ENCODE results near the gene ZNF708. TPM values are rescaled to one million over a fixed set of nuclear protein-coding genes. Genes with fewer than 3 reads are reported as not detected.

The ZNF708 gene
- total RNA-seq, 2 experiments from 2014 or later, result 28.5 to 30.7 TPM

Other genes with a start within 250 kb of the ZNF708 start
- 10 to 100 TPM; 25.1 to 26.6 TPM for gene ZNF714, start 247.2 kb downstream of the ZNF708 start, total RNA-seq
- 10 to 100 TPM; 21.5 to 28.2 TPM for gene ZNF431, start 187.4 kb downstream of the ZNF708 start, total RNA-seq
- 10 to 100 TPM; 13.9 to 16.4 TPM for gene ZNF738, start 29.6 kb upstream of the ZNF708 start, total RNA-seq
- 10 to 100 TPM; 34.5 to 39.4 TPM for gene ZNF493, start 67.7 kb upstream of the ZNF708 start, total RNA-seq
- 10 to 100 TPM; 14.3 to 14.8 TPM for gene ZNF429, start 176.2 kb upstream of the ZNF708 start, total RNA-seq